Measurements from ENCODE around the gene SLC12A4. TPM values are rescaled to one million over a fixed set of nuclear protein-coding genes. Genes with fewer than 3 reads are reported as not detected.

The SLC12A4 gene
- polyA plus RNA-seq, 1 experiment: 115 TPM

GRCh38 chr16:67909056-67909742 is 59.2 kb downstream of the SLC12A4 start:
- no peak for TF ChIP-seq CTCF (IDR thresholded peaks at IDR 0.05; ENCODE audit: insufficient read depth, low read depth, low read length)
- DNase-seq (ENCODE audit: low read depth): no peak
- POLR2A ChIA-PET: no interaction called here
- H3K36me3 ChIP-seq (ENCODE audit: control insufficient read depth, insufficient read depth, low read length): peaks cover 14% of the 10 kb centered on the region
- no peaks in the 10 kb centered on the region for H3K27me3 ChIP-seq (ENCODE audit: control insufficient read depth, insufficient read depth, low read length)
- H3K4me3 ChIP-seq (ENCODE audit: low read depth, low read length): no peak overlapping the region
- CTCF ChIA-PET: interaction anchor here (0.6 to 5.9 kb wide), 4 partner anchors 12 to 26 kb away, joined by 3 to 32 read pairs (median 3); partner anchors contain the start of gene NRN1L

GRCh38 chr16:67907397-67908180 is 60.8 kb downstream of the SLC12A4 start:
- CTCF ChIA-PET: interaction anchor here (0.6 to 5.9 kb wide), 6 partner anchors 11 to 705 kb away, joined by 3 to 32 read pairs (median 4); partner anchors contain the start of gene NRN1L
- H3K36me3 ChIP-seq (ENCODE audit: control insufficient read depth, insufficient read depth, low read length): peaks cover 16% of the 10 kb centered on the region
- DNase-seq (ENCODE audit: low read depth): no peak
- no peaks in the 10 kb centered on the region for H3K27me3 ChIP-seq (ENCODE audit: control insufficient read depth, insufficient read depth, low read length)
- POLR2A ChIA-PET: no interaction called here
- TF ChIP-seq CTCF (IDR thresholded peaks at IDR 0.05; ENCODE audit: insufficient read depth, low read depth, low read length): no peak
- H3K4me3 ChIP-seq (ENCODE audit: low read depth, low read length): no peak overlapping the region

GRCh38 chr16:67902831-67903230 is 65.6 kb downstream of the SLC12A4 start:
- DNase-seq (ENCODE audit: low read depth): no peak
- no peak for TF ChIP-seq CTCF (IDR thresholded peaks at IDR 0.05; ENCODE audit: insufficient read depth, low read depth, low read length)
- POLR2A ChIA-PET: no interaction called here
- H3K27me3 ChIP-seq (ENCODE audit: control insufficient read depth, insufficient read depth, low read length): no peaks in the 10 kb centered on the region
- no peak overlapping the region for H3K4me3 ChIP-seq (ENCODE audit: low read depth, low read length)
- H3K36me3 ChIP-seq (ENCODE audit: control insufficient read depth, insufficient read depth, low read length): peaks cover 4% of the 10 kb centered on the region
- CTCF ChIA-PET: interaction anchor here (1.9 kb wide), 1 partner anchor 19 kb away, joined by 7 read pairs; the partner anchor contains the start of gene NRN1L

GRCh38 chr16:67901734-67902133 is 66.7 kb downstream of the SLC12A4 start:
- ChIA-PET POLR2A (no interaction called here), CTCF (interaction anchor here (0.7 to 2.1 kb wide), 2 partner anchors 86 to 387 kb away, joined by 3 to 6 read pairs; no protein-coding TSS in a partner anchor)
- H3K27me3 ChIP-seq (ENCODE audit: control insufficient read depth, insufficient read depth, low read length): no peaks in the 10 kb centered on the region
- TF ChIP-seq CTCF (IDR thresholded peaks at IDR 0.05; ENCODE audit: insufficient read depth, low read depth, low read length): no peak
- no peak overlapping the region for H3K4me3 ChIP-seq (ENCODE audit: low read depth, low read length)
- no peak for DNase-seq (ENCODE audit: low read depth)
- peaks cover 4% of the 10 kb centered on the region for H3K36me3 ChIP-seq (ENCODE audit: control insufficient read depth, insufficient read depth, low read length)

- POLR2A ChIA-PET: no interaction called here
- no peaks in the 10 kb centered on the region for H3K27me3 ChIP-seq (ENCODE audit: control insufficient read depth, insufficient read depth, low read length)
- CTCF ChIA-PET: interaction anchor here (1.0 to 3.2 kb wide), 6 partner anchors 10 to 376 kb away, joined by 3 to 13 read pairs (median 3); no protein-coding TSS in a partner anchor
- DNase-seq (ENCODE audit: low read depth): no peak
- no peak overlapping the region for H3K4me3 ChIP-seq (ENCODE audit: low read depth, low read length)
- H3K36me3 ChIP-seq (ENCODE audit: control insufficient read depth, insufficient read depth, low read length): peaks cover 2% of the 10 kb centered on the region; the same call in 1 of the 2 replicates
- TF ChIP-seq CTCF (IDR thresholded peaks at IDR 0.05; ENCODE audit: insufficient read depth, low read depth, low read length): no peak
Measured at GRCh38 chr16:67897231-67897630, 71.2 kb downstream of the SLC12A4 start.
